HG03442 (cell line): ENCODE measurements around the gene LRMDA.
"Not testable (repeated sequence)": the region's sequence is repeated elsewhere in the genome, so short reads cannot be mapped to it uniquely, and the experiment has no call there.

ENCODE experiments used
- ATAC-seq: cut with Tn5 transposase; IDR thresholded peaks from one replicate; pipeline ENCODE4 v1.9.1; 2021; ENCODE audit warnings: mild to moderate bottlenecking, moderate library complexity; ENCODE audit not compliant: unreplicated experiment

The LRMDA gene

DNA sequence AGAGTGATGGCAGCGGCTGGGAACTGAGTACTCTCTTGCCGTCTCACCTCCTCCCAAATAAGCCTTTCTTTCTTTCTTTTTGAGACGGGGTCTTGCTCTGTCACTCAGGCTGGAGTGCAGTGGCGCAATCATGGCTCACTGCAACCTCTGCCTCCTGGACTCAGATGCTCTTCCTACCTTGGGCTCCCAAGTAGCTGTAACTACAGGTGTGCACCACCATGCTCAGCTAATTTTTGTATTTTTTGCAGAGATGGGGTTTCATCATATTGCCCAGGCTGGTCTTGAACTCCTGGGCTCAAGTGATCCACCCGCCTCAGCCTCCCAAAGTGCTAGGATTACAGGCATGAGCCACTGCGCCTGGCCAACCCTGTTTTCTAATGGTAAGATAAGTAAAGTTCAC lies 174.4 kb downstream of the LRMDA start:
- not testable (repeated sequence) for ATAC-seq

DNA sequence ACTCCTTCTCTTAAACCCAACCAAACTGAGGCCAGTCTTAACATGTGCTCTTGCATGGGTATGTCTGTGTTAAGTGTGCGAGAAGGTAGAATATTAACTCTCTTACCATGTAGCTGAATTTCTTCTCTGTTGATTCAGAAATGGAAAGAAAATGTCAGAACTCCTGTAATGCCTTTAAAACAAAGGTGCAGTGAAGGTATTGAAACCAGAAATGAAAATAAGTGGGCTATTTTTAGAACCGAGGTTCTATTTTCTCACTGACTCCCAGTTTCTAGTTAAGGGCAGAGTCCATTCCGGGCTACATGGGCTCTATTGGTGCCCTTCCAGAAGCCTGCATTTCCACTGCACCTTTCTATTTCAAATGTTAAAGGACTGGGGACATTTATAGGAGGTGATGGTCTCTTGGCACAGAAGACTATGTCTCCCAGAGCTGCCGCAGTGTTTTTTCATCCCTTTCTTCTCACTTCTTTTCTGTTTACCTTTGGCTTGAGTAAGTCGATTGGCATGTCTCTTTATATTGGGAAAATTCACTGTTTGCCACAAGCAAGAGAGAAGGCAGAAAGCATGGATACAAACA lies 174.9 kb downstream of the LRMDA start:
- ATAC-seq, result peak; percentile 65

DNA sequence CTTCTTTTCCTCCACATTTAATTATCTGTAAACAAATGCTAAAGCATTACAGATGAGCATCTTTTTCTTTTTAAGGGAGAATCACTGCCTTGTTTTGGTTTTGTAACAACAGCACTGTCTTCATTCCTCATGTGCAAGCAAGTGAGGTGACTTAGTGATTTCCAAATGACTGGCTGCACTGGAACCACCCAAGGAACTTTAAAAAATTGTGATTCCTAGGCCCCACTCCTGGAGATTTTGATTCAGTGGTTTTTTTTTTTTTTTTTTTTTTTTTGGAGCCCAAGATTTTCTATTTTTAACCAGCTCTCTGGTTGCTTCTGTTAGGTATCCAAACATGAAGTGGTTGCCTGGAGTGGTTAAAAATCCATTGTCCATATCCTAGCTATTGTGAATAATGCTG lies 176.2 kb downstream of the LRMDA start:
- ATAC-seq, result no peak

DNA sequence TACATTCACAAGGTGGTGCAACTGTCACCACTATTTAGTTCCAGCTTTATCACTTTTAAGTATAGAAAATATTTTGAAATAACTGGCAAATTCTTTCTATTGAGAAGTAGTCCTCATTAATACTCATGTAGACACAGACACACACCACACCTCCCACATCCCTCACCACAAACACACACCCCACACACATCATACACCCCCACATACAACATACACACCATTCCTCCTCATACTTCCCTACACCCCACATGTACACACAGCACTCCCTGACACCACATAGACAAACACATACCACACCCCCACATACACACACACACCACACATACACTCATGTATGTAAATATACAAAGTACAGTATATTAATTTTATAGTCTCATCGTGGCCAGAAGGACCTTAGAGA lies 178.8 kb downstream of the LRMDA start:
- ATAC-seq, result no peak

DNA sequence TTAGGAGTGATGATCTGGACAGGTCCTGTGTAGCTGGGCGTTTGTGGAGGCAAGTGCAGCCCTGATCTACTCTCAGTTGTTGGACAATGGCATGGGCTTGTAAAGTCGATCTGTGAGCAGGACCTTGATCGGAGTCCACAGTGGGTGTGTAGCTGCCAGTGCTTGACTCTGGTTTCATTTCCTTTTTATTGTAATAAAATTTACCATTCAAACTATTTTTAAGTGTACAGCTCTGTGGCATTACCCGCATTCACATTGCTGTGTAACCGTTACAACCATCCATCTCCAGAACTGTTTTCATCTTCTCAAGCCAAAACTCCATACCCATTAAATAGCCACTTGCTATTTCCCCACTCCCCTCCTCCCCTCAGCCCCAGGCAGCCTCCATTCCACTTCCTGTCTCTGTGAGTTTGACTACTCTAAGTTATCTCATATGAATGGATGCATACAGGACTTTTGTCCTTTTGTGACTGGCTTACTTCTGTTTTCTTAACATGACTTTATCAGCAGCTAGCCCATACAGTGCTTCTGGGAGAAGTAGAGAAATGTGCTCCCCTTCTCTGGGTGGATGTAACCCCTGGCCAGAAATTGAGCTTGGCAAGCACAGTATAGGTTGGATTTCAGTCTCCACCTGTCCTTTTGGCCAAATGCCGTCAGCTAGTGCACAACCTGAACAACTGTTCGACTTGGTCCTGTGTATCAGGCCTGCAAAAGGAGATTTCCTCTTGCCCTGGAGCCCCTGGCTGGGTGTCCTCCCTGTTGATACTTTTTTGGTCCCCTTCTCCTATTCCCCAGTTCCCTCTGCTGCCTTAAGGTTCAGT lies 180.0 kb downstream of the LRMDA start:
- ATAC-seq, result peak; percentile 41

DNA sequence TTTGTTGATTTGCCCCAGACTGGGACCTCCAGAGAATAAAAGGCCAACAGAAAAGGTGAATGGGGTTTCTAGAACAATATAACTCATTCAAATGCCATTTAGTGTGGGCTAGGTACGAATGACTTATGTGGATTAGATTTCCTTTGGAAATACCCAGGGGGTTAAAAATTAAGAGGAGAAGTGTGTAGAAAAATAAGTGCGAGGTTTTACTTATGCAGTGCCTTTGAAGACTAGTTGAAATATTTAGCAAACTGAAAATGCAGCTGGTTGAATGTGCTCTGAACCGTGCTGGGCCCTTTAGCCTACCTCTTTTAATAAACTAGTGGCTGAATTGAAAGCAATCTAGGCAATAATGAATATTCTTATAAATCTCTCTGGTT lies 180.6 kb downstream of the LRMDA start:
- ATAC-seq, result no peak

DNA sequence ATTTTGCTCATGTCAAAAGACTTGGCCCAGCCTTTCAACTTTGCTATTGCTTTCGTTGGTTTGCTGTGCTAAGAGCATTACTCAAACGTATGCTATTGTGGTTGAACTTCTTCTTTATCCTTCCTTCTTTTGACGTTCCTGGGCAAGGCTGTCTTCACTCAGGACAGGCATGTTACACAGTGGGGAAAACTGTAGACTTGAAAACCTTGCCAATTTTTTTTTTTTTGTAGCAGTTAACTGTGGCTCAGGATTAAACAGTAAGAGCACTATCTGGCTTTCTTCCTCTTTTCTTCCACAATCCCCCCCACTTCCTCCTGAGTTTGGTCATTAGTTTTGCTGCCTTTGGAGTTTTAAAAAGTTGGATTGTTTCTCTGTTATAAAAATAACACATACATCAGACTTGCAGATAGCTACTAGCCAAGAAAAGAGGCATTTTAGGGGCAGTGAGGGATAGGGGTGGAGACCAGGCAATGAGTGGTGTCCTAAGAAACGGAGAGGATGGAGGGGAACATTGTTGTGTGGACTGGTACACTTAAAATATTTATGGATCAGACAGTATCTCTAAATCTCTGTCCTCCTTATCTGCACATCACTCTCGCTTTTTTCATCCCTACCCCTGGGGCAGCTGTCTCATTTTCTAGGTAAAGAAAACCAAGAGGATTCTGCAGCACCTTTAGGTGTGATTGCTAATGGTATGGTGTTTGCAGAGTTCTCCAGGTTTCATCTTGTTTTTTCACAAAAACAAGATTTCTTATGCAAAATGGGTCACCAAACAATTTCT lies 181.7 kb downstream of the LRMDA start:
- ATAC-seq, result no peak

DNA sequence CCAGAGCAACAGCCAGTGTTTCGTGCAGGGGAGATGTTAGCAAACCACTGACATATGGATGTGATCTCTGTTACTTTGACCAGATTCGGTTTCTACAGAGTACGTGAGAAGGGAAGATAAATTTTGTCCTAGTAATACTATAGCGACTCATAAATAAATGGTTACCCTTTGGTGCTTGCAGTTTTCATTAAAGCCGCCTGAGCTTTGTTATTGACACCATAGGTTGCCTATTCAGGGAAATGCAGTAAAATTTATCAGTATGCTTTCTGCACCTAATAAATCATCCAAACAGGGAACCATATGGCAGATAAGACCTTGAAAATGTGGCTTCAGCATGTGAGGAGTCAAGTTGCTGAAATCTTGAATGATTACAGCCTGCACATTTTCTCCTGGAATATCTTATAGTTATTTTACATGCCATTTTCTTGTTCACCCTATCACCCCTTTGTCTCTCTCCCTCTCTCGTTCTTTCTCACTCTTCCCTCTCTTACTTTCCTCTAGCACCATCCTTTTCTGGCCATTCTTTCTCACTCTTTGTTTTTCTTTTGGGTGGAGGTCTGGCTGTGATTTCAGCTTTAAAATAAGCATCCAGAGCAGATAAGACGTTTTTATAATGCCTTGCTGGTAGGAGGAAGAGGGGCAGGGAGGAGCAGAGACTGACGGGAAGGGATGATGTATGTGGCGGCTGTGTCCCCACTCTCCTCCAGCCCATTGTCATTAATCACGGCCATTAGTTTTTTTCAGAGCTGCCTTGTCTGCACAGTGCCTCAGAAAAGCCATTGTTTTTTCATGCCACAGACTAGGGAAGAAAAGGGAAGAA lies 182.5 kb downstream of the LRMDA start:
- ATAC-seq, result peak; percentile 32

DNA sequence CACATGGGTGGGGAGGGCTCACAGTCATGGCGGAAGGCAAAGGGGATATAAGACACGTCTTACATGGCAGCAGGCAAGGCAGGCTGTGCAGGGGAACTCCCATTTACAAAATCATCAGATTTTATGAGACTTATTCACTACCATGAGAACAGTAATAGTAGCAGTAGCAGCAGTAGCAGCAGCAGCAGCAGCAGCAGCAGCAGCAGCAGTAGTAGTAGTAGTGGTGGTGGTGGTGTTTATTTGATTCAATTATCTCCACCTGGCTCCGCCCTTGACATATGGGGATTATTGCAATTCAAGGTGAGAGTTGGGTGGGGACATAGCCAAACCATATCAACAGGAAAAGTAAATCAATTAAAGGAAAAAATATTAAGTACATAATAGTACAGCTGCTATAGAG lies 184.7 kb downstream of the LRMDA start:
- no peak for ATAC-seq

DNA sequence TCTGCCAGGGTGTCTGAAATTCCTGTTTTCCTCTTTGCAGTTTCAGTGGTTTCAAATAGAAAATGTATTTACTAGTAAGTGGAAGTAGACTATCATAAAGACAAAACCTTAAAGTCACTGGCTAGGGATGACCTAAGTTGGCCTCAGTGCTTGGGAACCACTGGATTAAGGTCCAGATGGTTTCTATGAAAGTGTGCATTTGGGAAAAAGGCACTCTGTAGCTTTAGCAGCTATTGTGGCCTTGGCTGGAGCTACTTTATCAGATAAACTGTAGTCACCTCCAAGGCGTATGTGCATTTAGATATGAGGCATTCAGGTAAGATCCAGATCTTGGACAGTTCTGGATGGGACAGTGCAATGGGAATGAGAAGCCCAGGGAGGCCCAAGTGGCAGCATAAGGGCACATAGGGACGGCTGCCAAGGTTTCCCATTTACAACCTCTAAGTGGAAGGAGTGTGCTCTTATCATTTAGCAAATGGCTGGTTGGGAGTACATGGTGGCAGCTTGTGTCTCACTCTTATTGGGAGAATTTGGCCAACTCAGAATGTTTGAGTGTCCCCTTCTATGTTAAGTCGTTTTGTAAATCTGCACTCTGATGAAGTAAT lies 185.6 kb downstream of the LRMDA start:
- no peak for ATAC-seq

DNA sequence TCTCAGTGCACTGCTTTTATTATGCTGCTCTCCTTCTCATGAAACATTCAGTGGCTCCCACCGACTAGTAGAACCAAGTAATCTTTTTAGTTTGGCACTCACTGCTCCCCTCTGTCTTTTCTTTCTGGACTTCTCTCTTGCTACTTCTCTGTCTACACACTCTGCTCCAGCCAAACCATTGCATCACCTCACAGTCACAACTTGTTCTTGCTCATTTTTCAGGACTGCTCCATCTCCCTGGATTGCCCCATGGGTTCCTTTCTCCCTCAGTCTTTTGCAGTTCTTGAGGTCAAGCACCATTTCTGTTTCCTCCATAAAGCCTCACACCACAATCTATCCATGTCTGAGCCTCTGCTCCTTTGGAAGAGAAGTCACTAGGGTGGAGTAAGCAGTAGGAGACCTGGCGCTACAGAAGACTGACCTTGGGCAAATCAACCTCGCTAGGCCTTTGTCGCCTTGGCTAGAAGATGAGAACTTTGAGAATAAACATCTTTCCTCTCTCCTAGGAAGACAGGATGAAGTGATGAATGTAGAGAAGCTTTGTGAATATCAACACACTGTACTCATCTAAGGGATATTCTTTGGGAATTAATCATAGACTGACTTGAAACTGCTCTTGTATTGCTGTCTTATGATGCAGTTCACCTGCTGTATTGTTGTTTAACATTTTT lies 186.2 kb downstream of the LRMDA start:
- no peak for ATAC-seq

DNA sequence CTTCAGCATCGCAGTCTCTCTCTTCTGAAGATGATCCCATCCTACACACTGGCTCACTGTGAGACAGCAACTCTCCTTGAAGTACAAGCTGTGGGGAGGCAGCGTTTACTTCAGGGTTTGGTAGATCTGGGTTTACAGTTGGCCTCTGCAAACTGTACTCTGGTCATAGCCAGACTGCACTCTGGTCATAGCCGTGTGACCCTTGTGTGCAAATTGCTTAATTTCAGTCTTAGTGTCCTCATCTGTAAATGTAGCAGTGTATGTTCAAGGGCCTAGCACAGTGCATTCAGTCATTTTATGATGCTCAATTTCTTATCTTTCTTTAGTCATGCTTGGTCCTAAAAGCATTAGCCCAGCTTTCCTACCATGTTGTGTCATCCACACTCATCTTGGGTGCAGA lies 188.2 kb downstream of the LRMDA start:
- no peak for ATAC-seq

DNA sequence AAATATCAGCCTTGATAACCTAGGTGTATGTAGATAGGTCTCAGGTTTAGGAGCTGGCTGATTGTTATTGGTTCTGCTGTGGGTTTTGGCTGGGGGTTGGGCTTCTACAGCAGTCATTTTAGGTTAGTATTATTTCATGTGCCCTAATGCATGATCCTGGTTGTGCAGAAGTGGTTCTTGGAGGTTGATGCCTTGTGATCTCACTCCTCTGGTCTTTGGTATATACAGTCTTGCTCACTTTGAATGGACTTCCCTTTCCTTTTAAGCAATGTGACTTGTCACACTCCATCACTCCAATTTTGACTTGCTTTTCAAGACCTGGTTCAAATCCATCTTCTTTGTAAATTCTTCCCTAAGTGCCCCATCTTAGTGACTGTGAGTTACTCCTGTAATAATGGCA lies 188.9 kb downstream of the LRMDA start:
- no peak for ATAC-seq

DNA sequence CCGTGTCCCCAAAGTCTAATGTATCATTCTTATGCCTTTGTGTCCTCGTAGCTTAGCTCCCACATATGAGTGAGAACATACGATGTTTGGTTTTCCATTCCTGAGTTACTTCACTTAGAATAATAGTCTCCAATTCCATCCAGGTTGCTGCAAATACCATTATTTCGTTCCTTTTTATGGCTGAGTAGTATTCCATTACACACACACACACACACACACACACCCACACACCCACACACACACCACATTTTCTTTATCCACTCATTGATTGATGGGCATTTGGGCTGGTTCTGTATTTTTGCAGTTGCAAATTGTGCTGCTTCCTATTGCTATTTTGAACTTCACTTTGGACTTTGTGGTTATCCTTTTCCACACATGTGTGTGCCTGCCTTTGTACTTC lies 189.6 kb downstream of the LRMDA start:
- not testable (repeated sequence) for ATAC-seq

DNA sequence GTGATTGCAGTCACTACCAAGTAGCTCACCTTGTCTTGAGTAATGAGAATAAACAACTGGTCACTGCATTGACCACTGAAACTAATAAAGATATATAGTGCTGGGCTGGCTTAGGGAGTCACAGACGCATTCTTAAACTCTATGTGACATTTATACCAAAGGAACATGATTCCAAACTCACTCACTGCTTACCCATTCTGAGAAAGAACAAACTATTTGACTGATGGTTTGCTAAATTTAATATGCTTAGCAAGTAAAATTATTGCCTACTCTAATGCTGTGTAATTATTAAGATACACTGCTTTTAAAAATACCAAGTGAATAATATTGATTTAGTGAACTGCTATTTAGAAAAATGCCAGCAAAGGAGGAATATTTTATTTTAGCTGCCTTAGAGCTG lies 191.1 kb downstream of the LRMDA start:
- no peak for ATAC-seq

DNA sequence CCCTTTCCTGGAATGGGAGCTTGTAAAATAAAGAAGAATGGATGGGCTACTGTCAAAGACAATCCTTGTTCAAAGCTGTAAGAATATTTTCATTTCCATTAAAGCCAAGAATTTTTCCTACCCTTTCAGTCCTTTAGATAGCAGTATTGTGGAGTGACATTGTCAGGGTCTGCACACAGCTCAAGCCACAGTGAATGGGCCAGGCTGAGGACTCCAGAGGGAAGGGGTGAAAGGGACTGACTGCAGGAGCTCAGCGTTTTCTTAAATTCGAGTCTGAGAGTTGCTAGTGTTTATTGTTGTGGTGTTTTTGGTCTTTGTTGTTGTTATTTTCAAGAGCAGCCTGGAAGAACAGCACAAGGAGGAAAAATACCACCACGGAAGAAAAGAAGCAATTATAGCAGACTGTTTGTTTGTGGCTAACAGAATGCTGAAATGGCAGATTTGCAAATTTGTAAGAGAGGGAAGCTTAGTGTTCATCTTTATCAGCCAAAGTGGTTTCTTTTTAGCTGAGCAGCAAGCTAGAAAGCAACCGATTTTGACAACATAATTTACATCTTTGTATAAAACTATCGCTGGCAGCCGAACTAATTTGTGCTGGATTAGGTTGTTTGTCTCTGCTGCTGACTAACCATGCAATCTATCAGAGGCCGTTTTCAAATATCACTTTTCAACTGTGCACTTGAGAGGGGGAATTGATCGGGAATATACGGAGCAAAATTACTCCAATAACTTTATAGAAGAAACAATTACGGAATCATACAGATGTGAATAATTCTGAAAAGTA lies 192.1 kb downstream of the LRMDA start:
- ATAC-seq, result no peak

DNA sequence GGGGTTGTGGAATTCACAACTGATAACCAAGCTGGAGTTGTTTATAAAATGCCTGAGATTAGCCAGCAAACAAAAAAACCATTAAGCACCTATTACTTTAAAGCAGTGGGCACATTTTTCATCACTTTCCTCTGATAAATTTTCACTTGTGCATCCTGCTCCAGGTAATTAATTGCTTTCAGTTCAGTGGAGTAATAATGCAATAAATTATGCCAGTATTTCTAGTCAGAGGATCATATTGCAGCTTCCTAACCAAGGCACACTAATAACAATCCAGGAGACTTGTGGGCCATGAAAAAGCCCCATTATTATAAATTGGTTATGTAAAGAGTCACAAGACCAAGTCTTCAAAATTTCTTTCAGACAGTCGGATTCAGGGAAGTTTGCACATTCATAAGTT lies 193.2 kb downstream of the LRMDA start:
- ATAC-seq, result no peak

DNA sequence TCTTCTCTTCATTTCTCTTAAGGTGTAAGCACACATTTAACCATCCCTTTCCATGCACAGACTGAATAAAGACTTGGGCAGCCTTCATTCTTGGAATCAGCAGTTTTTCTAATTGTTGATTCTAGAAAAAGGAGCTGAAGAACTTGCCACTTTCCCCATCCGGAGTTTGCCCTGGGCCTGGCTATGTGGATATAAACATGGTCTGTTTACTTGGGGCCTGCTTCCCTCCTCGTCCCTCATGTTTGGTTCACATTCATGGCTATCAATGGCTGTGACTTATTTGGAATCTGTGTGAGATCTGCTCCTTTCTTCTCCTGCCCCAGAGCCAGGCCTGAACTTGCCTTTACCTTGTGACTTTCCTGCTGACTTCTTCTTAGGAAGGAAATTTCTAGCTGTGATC lies 199.3 kb downstream of the LRMDA start:
- ATAC-seq, result no peak

DNA sequence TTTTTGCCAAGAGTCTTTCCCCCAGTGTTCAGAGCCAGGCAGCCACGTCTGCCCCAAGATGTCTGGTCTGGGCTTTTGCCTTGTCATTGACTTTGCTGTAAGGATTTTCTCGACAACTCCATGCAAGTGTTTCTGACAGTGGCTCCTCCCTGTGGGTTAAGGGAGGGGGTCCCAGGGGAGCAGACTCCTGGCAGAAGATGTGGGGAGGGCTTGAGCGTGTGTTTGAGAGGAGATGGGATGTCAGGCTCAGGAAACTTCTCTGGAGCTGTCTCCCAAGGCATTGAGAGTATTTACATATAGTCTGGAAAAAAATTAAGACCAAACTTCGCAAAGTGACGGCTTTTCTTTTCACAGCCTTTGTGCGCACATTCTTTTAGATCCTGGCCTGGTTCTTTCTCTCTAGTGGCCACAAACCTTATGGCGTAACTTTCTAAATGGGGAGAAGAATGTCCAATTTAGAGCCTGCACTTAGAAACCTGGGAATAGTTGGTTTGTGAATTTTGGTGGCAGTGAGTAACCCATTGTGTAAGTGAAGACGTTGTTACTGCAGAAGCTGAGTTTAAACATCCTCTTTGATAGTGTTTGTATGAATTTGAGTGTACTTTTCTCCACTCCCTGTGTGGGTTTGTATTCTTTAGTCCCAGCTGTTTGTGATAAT lies 201.5 kb downstream of the LRMDA start:
- no peak for ATAC-seq
